ENCODE measurements around the gene SCAF4.

SCAF4 gene

GRCh38 chr21:31716106-31716505, 15.8 kb downstream of the SCAF4 start:
- no peak overlapping the region for H3K4me3 ChIP-seq (ENCODE audit: low read depth, low read length)
- TF ChIP-seq CTCF (IDR thresholded peaks at IDR 0.05; ENCODE audit: low read depth, low read length, missing control alignments): no peak
- DNase-seq (ENCODE audit: low read depth): no peak
- in situ Hi-C loops (cut with HindIII; ENCODE audit: low sequenced_read_pairs): no loop called here

GRCh38 chr21:31714741-31715365, 17.1 kb downstream of the SCAF4 start:
- H3K4me3 ChIP-seq (ENCODE audit: low read depth, low read length): no peak overlapping the region
- in situ Hi-C loops (cut with HindIII; ENCODE audit: low sequenced_read_pairs): no loop called here
- no peak for DNase-seq (ENCODE audit: low read depth)
- TF ChIP-seq CTCF (IDR thresholded peaks at IDR 0.05; ENCODE audit: low read depth, low read length, missing control alignments): no peak

- TF ChIP-seq CTCF (IDR thresholded peaks at IDR 0.05; ENCODE audit: low read depth, low read length, missing control alignments): no peak
- DNase-seq (ENCODE audit: low read depth): no peak
- in situ Hi-C loops (cut with HindIII; ENCODE audit: low sequenced_read_pairs): no loop called here
- no peak overlapping the region for H3K4me3 ChIP-seq (ENCODE audit: low read depth, low read length)
Measured at GRCh38 chr21:31713973-31714740, 17.8 kb downstream of the SCAF4 start.

- no peak for DNase-seq (ENCODE audit: low read depth)
- in situ Hi-C loops (cut with HindIII; ENCODE audit: low sequenced_read_pairs): no loop called here
- no peak for TF ChIP-seq CTCF (IDR thresholded peaks at IDR 0.05; ENCODE audit: low read depth, low read length, missing control alignments)
Measured at GRCh38 chr21:31713115-31713514, 18.8 kb downstream of the SCAF4 start.

GRCh38 chr21:31711745-31712285, 20.1 kb downstream of the SCAF4 start:
- in situ Hi-C loops (cut with HindIII; ENCODE audit: low sequenced_read_pairs): no loop called here
- no peak overlapping the region for H3K4me3 ChIP-seq (ENCODE audit: low read depth, low read length)
- TF ChIP-seq CTCF (IDR thresholded peaks at IDR 0.05; ENCODE audit: low read depth, low read length, missing control alignments): no peak

More at GRCh38 chr21:31713115-31713514, 18.8 kb downstream of the SCAF4 start:
- no peak overlapping the region for H3K4me3 ChIP-seq (ENCODE audit: low read depth, low read length)

GRCh38 chr21:31711326-31711725, 20.6 kb downstream of the SCAF4 start:
- no peak for DNase-seq (ENCODE audit: low read depth)
- no peak for TF ChIP-seq CTCF (IDR thresholded peaks at IDR 0.05; ENCODE audit: low read depth, low read length, missing control alignments)
- in situ Hi-C loops (cut with HindIII; ENCODE audit: low sequenced_read_pairs): no loop called here
- no peak overlapping the region for H3K4me3 ChIP-seq (ENCODE audit: low read depth, low read length)

More at GRCh38 chr21:31711745-31712285, 20.1 kb downstream of the SCAF4 start:
- no peak for DNase-seq (ENCODE audit: low read depth)
